BJ (cell line): ENCODE results near the gene TMEM128. TPM values are rescaled to one million over a fixed set of nuclear protein-coding genes. Genes with fewer than 3 reads are reported as not detected.
"Not testable (repeated sequence)": the region's sequence is repeated elsewhere in the genome, so short reads cannot be mapped to it uniquely, and the experiment has no call there.

Source experiments
- CTCF ChIA-PET: fragments of 350-600 bp; formaldehyde crosslinking; extraction: SDS; loops from one replicate; lab custom pipeline; 2021; ENCODE audit warnings: antibody characterized with exemption, inconsistent platforms; lab: Yijun Ruan, JAX
- POLR2A ChIA-PET: fragments of 300-600 bp; sonication (Branson Sonifier 250); formaldehyde crosslinking; extraction: SDS; loops from one replicate; lab custom pipeline; 2021; ENCODE audit warnings: antibody characterized with exemption; lab: Charles Lee
- DNase-seq: peaks from one replicate; pipeline ENCODE4 v3.0.0-alpha.2; 2011; ENCODE audit warnings: low read depth
- H3K27me3 ChIP-seq: 2 replicates; pipeline ENCODE4 v1.6.0; 2011; ENCODE audit warnings: low read length; ENCODE audit not compliant: control insufficient read depth, insufficient read depth
- H3K36me3 ChIP-seq: 2 replicates; pipeline ENCODE4 v1.5.1; 2011; ENCODE audit warnings: low read length; ENCODE audit not compliant: control insufficient read depth, insufficient read depth
- H3K4me3 ChIP-seq: 2 replicates; pipeline ENCODE4 v1.5.1; 2011; ENCODE audit warnings: low read depth, mild to moderate bottlenecking, control low read depth, low read length
- CTCF ChIP-seq: IDR thresholded peaks from 2 replicates; pipeline ENCODE4 v1.5.1; 2011; ENCODE audit warnings: low read depth, mild to moderate bottlenecking, control low read depth, inconsistent platforms, low read length, moderate library complexity; ENCODE audit not compliant: insufficient read depth
- polyA plus RNA-seq: library from polyadenylated mRNA; depleted of rRNA; stranded (reverse); fragments of >200 nt; gene quantifications from 2 replicates; pipeline ENCODE4 v1.2.3, GENCODE V29; 2011; rRNA removed

TMEM128 gene
- polyA plus RNA-seq, 1 experiment: 23.1 TPM

DNA sequence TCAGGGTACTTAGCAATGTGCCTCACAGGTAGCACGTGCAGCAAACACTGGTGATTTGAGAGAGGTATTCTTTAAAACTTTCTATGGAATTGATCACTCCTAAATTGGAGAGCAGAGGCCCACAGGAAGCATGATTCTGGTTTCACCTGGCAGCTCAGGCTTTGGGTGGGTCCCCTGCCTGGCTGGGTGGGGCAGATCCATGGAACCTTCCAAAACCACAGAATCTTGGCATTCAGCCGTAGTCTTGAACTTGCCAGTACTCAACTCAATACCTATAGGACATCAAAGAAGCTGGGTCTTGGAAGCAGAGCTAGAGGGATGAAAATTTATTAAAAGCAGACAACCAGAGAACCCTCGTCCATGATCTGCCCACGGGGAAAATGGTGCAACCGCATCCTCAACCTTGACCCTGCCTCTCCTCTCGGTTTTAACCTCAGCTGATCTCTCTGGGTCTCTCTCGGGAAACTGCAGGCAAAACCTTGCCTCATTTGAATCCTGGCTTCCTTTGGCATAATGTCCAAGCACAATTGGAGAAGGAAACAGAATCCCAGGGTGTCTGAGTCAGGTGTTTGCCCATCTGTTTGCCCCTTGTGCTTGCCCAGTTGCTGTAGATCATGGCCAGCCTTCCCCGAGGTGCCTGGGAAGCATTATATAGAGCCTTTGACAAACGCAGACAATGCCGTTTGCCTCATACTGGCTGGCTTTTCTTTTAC lies 44.2 kb downstream of the TMEM128 start:
- DNase-seq: no peak
- no peak for TF ChIP-seq CTCF
- Histone ChIP-seq H3K36me3 (no peaks in the 10 kb centered on the region), H3K4me3 (no peak overlapping the region), H3K27me3 (peaks cover 3% of the 10 kb centered on the region; the same call in 1 of the 2 replicates)
- ChIA-PET CTCF (interaction anchor here (0.7 kb wide), 1 partner anchor 21 kb away, joined by 3 read pairs; no protein-coding TSS in a partner anchor), POLR2A (no interaction called here)

DNA sequence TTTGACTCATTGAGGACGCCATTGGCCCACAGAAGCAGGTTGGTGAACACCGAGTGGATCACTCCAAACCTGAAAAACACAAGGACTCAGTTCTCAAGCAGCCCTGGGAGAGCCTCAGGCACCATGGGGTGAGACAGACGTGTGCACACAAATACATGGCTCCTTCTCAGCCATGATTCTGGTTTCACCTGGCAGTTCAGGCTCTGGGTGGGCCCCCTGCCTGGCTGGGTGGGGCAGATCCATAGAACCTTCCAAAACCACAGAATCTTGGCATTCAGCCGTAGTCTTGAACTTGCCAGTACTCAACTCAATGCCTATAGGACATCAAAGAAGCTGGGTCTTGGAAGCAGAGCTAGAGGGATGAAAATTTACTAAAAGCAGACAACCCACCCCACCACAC lies 45.5 kb downstream of the TMEM128 start:
- DNase-seq: no peak
- peaks cover 2% of the 10 kb centered on the region; the same call in 1 of the 2 replicates for H3K27me3 ChIP-seq

DNA sequence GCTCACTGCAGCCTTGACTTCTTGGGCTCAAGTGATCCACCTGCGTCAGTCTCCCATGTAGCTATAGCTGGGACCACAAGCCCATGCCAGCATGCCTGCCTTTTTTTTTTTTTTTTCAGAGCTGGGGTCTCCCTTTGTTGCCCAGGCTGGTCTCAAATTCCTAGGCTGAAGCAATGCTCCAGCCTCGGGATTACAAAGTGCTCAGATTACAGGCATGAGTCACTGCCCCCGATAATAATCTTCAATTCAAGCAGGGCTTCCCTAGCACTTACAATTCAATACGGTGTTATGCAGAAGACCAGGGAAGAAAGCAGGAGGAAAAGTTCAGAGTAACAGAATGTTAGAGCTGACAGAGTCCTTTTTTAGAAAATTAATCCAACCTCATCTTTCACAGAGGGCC lies 47.4 kb downstream of the TMEM128 start:
- no peak overlapping the region for H3K4me3 ChIP-seq
- DNase-seq: no peak
- no peaks in the 10 kb centered on the region for H3K36me3 ChIP-seq
- POLR2A ChIA-PET: no interaction called here
- TF ChIP-seq CTCF: no peak
- H3K27me3 ChIP-seq: no peaks in the 10 kb centered on the region
- CTCF ChIA-PET: no interaction called here

More for the DNA sequence above, 45.5 kb downstream of the TMEM128 start:
- Histone ChIP-seq H3K4me3 (no peak overlapping the region), H3K36me3 (no peaks in the 10 kb centered on the region)
- ChIA-PET CTCF (no interaction called here), POLR2A (no interaction called here)
- no peak for TF ChIP-seq CTCF

- ChIA-PET CTCF (no interaction called here), POLR2A (no interaction called here)
- H3K27me3 ChIP-seq: no peaks in the 10 kb centered on the region
- H3K36me3 ChIP-seq: no peaks in the 10 kb centered on the region
- no peak overlapping the region for H3K4me3 ChIP-seq
- no peak for DNase-seq
- TF ChIP-seq CTCF: no peak
These were observed 52.7 kb downstream of the TMEM128 start for GRCh38 chr4:4195354-4195753.

GRCh38 chr4:4188557-4188956 lies 59.5 kb downstream of the TMEM128 start:
- DNase-seq, POLR2A ChIA-PET, H3K4me3 ChIP-seq, CTCF ChIA-PET, H3K27me3 ChIP-seq, H3K36me3 ChIP-seq: not testable (repeated sequence)

Other genes starting within 250 kb of the TMEM128 start
- gene OTOP1, start 21.3 kb downstream of the TMEM128 start, polyA plus RNA-seq: not detected in 2 replicates
- gene LYAR, start 41.9 kb upstream of the TMEM128 start, polyA plus RNA-seq: 2.4 and 4.6 TPM in 2 replicates
- gene ZBTB49, start 42.0 kb upstream of the TMEM128 start, polyA plus RNA-seq: 1.9 and 2.5 TPM in 2 replicates
- 0.17 TPM in 1 of 2 replicates, not detected in the other for gene NSG1, start 138.9 kb upstream of the TMEM128 start, polyA plus RNA-seq